ENCODE data around the gene MAPK11. TPM values are rescaled to one million over a fixed set of nuclear protein-coding genes. Genes with fewer than 3 reads are reported as not detected.

The MAPK11 gene
- total and polyA plus RNA-seq, 9 of the 15 experiments (the other 6 are each of a cell fraction or from before 2014, with no cell fraction given): 0.06 to 14.6 (median 5.3) TPM

DNA sequence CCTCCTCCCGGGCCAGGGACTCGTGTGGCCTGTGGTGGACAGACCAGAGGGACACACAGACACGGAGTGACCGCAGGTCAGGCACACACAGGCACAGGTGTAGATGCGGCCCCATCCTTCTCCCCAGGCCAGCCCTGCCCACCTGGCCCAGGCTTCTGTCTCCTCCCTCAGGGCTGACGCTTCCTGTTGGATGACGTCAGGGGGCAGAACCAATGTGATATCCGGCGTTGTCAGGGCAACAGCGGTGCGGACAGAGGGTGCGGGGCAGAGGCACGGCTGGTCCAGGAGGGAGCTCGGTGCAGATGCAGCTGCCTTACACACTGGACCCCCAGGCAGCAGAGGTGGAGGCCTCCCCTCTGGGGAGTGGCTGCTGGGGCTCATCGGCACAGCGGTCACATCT, 22.4 kb downstream of the MAPK11 start (continued):
- no peak for TF ChIP-seq ZNF277 (CRISPR knock-in tag; IDR thresholded peaks at IDR 0.05; ENCODE audit: borderline replicate concordance)
- TF ChIP-seq, protein P1, sequence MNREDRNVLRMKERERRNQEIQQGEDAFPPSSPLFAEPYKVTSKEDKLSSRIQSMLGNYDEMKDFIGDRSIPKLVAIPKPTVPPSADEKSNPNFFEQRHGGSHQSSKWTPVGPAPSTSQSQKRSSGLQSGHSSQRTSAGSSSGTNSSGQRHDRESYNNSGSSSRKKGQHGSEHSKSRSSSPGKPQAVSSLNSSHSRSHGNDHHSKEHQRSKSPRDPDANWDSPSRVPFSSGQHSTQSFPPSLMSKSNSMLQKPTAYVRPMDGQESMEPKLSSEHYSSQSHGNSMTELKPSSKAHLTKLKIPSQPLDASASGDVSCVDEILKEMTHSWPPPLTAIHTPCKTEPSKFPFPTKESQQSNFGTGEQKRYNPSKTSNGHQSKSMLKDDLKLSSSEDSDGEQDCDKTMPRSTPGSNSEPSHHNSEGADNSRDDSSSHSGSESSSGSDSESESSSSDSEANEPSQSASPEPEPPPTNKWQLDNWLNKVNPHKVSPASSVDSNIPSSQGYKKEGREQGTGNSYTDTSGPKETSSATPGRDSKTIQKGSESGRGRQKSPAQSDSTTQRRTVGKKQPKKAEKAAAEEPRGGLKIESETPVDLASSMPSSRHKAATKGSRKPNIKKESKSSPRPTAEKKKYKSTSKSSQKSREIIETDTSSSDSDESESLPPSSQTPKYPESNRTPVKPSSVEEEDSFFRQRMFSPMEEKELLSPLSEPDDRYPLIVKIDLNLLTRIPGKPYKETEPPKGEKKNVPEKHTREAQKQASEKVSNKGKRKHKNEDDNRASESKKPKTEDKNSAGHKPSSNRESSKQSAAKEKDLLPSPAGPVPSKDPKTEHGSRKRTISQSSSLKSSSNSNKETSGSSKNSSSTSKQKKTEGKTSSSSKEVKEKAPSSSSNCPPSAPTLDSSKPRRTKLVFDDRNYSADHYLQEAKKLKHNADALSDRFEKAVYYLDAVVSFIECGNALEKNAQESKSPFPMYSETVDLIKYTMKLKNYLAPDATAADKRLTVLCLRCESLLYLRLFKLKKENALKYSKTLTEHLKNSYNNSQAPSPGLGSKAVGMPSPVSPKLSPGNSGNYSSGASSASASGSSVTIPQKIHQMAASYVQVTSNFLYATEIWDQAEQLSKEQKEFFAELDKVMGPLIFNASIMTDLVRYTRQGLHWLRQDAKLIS (CRISPR knock-in tag; IDR thresholded peaks at IDR 0.05): no peak
- no peak for TF ChIP-seq ZNF133 (CRISPR knock-in tag; IDR thresholded peaks at IDR 0.05)
- TF ChIP-seq FOXA3 (CRISPR knock-in tag; conservative IDR thresholded peaks at IDR 0.05 in 1 of 2, IDR thresholded peaks at IDR 0.05 in 1 of 2): no peak
- no peak for TF ChIP-seq TEAD2 (tag; IDR thresholded peaks at IDR 0.05)
- no peak for TF ChIP-seq POLR2AphosphoS2 (IDR thresholded peaks at IDR 0.05; ENCODE audit: low read length)
- no peak for TF ChIP-seq FOXK1 (CRISPR knock-in tag; IDR thresholded peaks at IDR 0.05; ENCODE audit: borderline replicate concordance)
- TF ChIP-seq SMARCA4 (IDR thresholded peaks at IDR 0.05): no peak
- TF ChIP-seq VEZF1 (CRISPR knock-in tag; IDR thresholded peaks at IDR 0.05): no peak
- TF ChIP-seq BRF1 (IDR thresholded peaks at IDR 0.05; ENCODE audit: borderline replicate concordance, extremely low read depth, insufficient read length): no peak
- TF ChIP-seq, protein P2, sequence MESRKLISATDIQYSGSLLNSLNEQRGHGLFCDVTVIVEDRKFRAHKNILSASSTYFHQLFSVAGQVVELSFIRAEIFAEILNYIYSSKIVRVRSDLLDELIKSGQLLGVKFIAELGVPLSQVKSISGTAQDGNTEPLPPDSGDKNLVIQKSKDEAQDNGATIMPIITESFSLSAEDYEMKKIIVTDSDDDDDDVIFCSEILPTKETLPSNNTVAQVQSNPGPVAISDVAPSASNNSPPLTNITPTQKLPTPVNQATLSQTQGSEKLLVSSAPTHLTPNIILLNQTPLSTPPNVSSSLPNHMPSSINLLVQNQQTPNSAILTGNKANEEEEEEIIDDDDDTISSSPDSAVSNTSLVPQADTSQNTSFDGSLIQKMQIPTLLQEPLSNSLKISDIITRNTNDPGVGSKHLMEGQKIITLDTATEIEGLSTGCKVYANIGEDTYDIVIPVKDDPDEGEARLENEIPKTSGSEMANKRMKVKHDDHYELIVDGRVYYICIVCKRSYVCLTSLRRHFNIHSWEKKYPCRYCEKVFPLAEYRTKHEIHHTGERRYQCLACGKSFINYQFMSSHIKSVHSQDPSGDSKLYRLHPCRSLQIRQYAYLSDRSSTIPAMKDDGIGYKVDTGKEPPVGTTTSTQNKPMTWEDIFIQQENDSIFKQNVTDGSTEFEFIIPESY (CRISPR knock-in tag; IDR thresholded peaks at IDR 0.05): no peak
- TF ChIP-seq ARNT (IDR thresholded peaks at IDR 0.05): no peak
- TF ChIP-seq DMBX1 (CRISPR knock-in tag; IDR thresholded peaks at IDR 0.05; ENCODE audit: borderline replicate concordance): no peak
- no peak for TF ChIP-seq SIN3A (IDR thresholded peaks at IDR 0.05; ENCODE audit: borderline replicate concordance in 2 of 2, control insufficient read depth in 1 of 2, low read depth in 2 of 2, low read length in 2 of 2)
- peak; percentile 55 for TF ChIP-seq RBM22 (IDR thresholded peaks at IDR 0.05; ENCODE audit: low read depth, low read length, poor library complexity, severe bottlenecking)
- no peak for TF ChIP-seq MYNN (IDR thresholded peaks at IDR 0.05)
- TF ChIP-seq MYNN (CRISPR knock-in tag; IDR thresholded peaks at IDR 0.05): no peak
- no peak for TF ChIP-seq PHF21A (IDR thresholded peaks at IDR 0.05; ENCODE audit: borderline replicate concordance, low read depth)
- TF ChIP-seq EZH2 (IDR thresholded peaks at IDR 0.05; ENCODE audit: borderline replicate concordance, low read depth, low read length): no peak
- TF ChIP-seq FOXJ3 (CRISPR knock-in tag; IDR thresholded peaks at IDR 0.05): no peak

All from K562 (cell line).